Neuron (in vitro differentiated cells): ENCODE data around the gene GLI2.

Experiments used
- H2AFZ ChIP-seq: one replicate; pipeline ENCODE4 v1.6.1; 2013; ENCODE audit warnings: low read depth, mild to moderate bottlenecking, inconsistent platforms, low read length, moderate library complexity
- H3K27me3 ChIP-seq: one replicate; pipeline ENCODE4 v1.6.1; 2013; ENCODE audit warnings: low read length; ENCODE audit not compliant: insufficient read depth
- H3K36me3 ChIP-seq: one replicate; pipeline ENCODE4 v1.6.1; 2013; ENCODE audit warnings: low read length; ENCODE audit not compliant: insufficient read depth
- H3K4me1 ChIP-seq: one replicate; pipeline ENCODE4 v1.6.1; 2013; ENCODE audit warnings: low read length; ENCODE audit not compliant: insufficient read depth
- H3K4me3 ChIP-seq: 2 replicates; pipeline ENCODE4 v1.5.1; 2013; ENCODE audit warnings: mild to moderate bottlenecking, low read length, moderate library complexity
- H3K9me3 ChIP-seq: one replicate; pipeline ENCODE4 v1.6.1; 2013; ENCODE audit warnings: low read length

Gene GLI2

DNA sequence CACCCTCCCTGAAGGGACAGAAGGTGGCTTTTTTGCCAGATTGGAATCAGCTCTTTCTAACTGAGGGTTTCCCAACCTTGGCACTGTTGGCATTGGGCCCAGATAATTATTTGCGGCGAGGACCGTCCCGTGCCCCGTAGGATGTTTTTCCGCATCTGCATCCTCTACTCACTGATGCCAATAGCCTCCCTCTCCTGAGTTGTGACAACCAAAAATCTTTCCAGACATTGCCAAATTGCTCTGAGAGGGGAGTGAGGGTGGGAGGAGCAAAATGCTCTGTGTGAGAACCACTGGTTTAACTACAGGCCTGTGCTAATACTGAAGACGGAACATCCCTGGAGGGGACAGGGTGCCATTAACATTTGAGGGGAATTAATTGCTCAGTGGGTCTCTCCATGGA, 33.6 kb upstream of the GLI2 start:
- H3K27me3 ChIP-seq, result peaks cover 4% of the 10 kb centered on the region
- H3K4me3 ChIP-seq, result no peak overlapping the region
- H3K4me1 ChIP-seq, result no peaks in the 10 kb centered on the region
- peaks cover 2% of the 10 kb centered on the region for H3K9me3 ChIP-seq
- H2AFZ ChIP-seq, result no peak overlapping the region
- no peaks in the 10 kb centered on the region for H3K36me3 ChIP-seq

DNA sequence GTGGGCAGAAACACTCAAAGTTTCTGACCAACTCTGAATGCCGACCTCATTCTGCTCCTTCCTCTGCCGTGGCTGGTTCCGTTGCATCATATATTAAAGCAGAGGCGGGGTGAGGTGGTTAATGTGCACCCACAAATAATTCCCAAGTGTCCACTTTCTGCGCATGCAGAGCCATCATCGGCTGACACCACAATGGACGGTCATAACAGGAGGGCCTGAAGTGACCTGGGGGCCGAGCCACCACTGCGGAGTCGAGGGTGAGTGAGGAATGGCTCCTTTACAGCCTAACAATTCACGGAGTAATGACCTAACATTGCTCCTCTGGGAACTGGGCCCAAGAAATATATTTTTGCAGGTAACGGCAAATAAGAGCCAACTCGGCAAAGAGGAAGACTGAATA, 32.9 kb upstream of the GLI2 start:
- Histone ChIP-seq H2AFZ (no peak overlapping the region), H3K9me3 (peaks cover 2% of the 10 kb centered on the region), H3K4me1 (no peaks in the 10 kb centered on the region), H3K4me3 (no peak overlapping the region), H3K36me3 (no peaks in the 10 kb centered on the region), H3K27me3 (peaks cover 6% of the 10 kb centered on the region)

DNA sequence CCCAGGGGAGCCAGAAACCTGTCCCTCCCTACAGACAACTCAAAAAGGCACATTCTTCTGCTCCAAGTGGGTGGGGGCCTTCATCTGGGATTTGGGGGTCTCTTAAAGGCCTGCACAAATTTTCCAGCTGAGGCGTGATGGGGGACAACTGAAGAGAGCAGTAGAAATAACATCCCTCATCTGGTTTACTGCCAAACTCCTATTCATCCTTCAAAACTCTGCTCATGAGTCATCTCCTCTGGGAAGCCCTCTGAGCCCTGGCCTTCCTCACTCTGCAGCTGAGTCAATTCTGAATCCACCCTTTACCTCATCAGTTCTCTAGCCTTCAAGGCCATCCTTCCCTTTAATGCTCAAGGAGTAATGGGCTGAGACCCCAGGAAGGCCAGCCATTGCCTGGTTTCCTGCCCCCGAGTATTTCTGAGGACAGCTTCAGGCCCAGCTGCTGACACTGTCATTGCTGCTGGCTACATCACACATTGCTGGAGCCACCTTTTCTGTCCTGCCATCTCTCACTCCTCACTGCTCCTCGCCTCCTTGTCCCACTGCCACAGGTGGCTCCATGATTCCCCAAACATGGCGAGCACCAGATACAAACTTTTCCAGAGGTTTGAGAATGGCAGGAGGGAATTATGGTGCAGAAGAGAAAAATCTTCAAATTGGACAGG, 32.2 kb upstream of the GLI2 start:
- Histone ChIP-seq H3K4me3 (no peak overlapping the region), H3K27me3 (peaks cover 6% of the 10 kb centered on the region), H3K9me3 (peaks cover 2% of the 10 kb centered on the region), H3K36me3 (no peaks in the 10 kb centered on the region), H2AFZ (no peak overlapping the region), H3K4me1 (no peaks in the 10 kb centered on the region)

- Histone ChIP-seq H3K4me1 (peaks cover 4% of the 10 kb centered on the region), H3K36me3 (no peaks in the 10 kb centered on the region), H3K4me3 (no peak overlapping the region), H3K27me3 (peaks cover 6% of the 10 kb centered on the region), H2AFZ (no peak overlapping the region), H3K9me3 (no peaks in the 10 kb centered on the region)
Observed at GRCh38 chr2:120704696-120705095, 31.0 kb upstream of the GLI2 start.

DNA sequence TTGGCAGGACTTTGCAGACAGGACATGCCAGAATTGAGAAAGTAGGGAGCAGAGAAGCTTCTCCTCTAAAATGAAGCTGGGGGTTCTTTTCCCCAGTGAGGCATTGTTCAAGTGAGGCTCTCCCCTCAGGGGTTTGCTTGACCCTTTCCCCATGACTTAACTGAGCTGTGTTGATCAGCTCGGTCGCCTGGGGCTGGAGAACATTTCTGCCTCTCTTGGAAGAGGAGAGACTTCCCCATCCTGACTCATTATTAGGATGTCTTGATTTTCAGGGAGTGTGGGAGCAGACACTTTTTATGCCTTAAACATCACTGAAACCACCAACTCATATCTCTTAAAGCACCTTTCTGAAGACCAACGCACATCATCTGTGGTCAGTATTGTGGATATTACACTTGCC, 27.9 kb upstream of the GLI2 start:
- H3K36me3 ChIP-seq, result no peaks in the 10 kb centered on the region
- no peak overlapping the region for H2AFZ ChIP-seq
- H3K4me3 ChIP-seq, result no peak overlapping the region
- H3K9me3 ChIP-seq, result no peaks in the 10 kb centered on the region
- peaks cover 12% of the 10 kb centered on the region for H3K4me1 ChIP-seq
- peaks cover 6% of the 10 kb centered on the region for H3K27me3 ChIP-seq

DNA sequence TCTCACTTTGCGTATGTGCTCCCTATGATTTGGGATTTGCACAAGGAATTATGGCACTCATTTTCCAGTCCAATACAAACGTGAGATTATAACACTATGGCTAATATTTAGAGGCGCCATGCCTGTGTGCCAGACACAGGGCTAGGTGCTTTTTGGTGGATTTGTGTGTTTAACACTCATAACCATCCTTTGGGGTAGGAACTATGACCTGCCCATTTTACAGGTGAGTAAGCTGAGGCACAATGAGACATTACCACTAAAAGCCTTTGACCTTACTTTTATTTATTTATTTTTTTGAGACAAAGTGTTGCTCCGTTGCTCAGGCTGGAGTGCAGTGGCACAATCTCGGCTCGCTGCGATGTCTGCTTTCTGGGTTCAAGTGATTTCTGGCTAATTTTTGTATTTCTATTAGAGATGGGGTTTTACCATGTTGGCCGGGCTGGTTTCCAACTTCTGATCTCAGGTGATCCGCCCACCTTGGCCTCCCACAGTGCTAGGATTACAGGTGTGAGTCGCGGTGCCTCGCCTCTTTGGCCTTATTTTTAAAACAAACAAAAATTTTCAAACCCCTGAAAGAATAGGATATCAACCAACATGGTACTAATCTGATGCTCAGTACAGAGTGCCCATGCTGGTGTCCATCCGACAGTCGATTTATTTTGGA, 26.6 kb upstream of the GLI2 start:
- Histone ChIP-seq H3K27me3 (peaks cover 6% of the 10 kb centered on the region), H3K4me1 (peaks cover 12% of the 10 kb centered on the region)

GRCh38 chr2:120709608-120710041, 26.0 kb upstream of the GLI2 start:
- Histone ChIP-seq H3K9me3 (no peaks in the 10 kb centered on the region), H3K4me3 (no peak overlapping the region), H3K36me3 (no peaks in the 10 kb centered on the region), H3K27me3 (peaks cover 6% of the 10 kb centered on the region), H2AFZ (no peak overlapping the region), H3K4me1 (peaks cover 12% of the 10 kb centered on the region)

More for the DNA sequence above, 26.6 kb upstream of the GLI2 start:
- Histone ChIP-seq H2AFZ (no peak overlapping the region), H3K9me3 (no peaks in the 10 kb centered on the region), H3K4me3 (no peak overlapping the region), H3K36me3 (no peaks in the 10 kb centered on the region)

DNA sequence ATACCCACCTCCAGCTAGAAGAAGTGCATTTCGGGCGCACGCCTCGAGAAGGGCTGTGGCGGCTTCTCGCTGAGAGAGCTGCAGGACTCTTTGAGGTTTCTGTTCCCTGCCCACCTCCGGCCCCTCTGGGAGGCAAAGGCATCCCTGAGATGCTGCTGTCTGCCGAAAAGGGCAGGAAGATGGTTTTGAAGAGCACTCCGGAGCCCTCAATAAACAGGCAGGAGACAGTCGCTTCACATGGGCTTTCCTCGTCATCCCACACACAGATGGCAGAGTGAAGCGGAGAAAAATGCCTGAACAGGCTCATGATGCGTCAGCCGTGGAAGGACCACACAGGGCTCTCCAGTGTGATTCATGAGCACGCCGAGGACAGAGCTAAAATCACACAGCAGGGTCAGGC, 25.4 kb upstream of the GLI2 start:
- Histone ChIP-seq H3K36me3 (no peaks in the 10 kb centered on the region), H3K4me3 (no peak overlapping the region), H3K4me1 (peaks cover 12% of the 10 kb centered on the region), H2AFZ (no peak overlapping the region), H3K27me3 (peaks cover 6% of the 10 kb centered on the region), H3K9me3 (no peaks in the 10 kb centered on the region)

DNA sequence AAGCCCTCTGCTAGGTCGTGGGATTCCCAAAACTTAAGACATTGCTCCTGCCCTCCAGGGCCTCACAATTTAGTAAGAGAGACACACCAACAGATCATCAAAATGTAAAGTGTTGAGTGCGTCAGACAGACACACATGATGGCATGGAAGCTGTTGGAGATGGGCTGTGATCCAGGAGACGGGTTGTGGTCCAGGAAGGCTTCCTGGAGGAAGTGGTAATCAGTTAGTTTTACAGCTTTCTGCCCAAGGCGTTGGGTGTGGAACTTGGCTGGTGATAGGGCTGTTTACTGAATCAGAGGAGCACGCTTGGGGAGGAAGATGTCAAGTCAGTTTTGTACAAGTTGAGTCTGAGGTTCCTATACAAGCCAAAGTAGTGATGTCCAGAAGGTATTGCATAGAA, 24.0 kb upstream of the GLI2 start:
- Histone ChIP-seq H3K4me3 (no peak overlapping the region), H3K4me1 (peaks cover 12% of the 10 kb centered on the region), H3K27me3 (peaks cover 11% of the 10 kb centered on the region), H3K36me3 (no peaks in the 10 kb centered on the region), H2AFZ (no peak overlapping the region), H3K9me3 (no peaks in the 10 kb centered on the region)

DNA sequence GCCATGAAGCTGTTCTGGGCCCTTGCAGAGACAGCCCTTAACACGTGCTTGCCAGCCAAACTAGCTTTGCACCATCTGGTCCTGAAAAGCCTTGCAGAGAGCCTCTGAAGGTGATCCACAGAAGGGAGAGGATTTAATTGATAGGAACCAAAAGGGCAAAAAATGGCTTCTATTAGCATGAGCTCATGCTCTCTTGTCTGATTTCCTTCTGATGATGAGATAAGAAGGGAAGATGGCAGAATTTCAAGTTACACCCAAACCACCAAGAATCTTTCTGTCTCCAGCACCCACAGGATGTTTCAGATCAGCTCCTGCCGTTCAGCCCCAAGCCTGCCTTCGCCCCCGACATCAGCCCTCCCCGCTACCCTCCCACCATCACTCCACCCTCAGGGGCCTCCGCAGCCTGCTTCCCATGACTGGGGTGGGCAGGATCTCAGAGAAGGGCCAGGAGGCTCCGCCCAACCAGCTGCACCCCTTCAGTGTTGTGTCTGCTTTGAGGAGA, 23.4 kb upstream of the GLI2 start:
- H2AFZ ChIP-seq, result no peak overlapping the region
- H3K27me3 ChIP-seq, result peaks cover 10% of the 10 kb centered on the region
- no peak overlapping the region for H3K4me3 ChIP-seq
- H3K36me3 ChIP-seq, result no peaks in the 10 kb centered on the region
- no peaks in the 10 kb centered on the region for H3K9me3 ChIP-seq
- peaks cover 12% of the 10 kb centered on the region for H3K4me1 ChIP-seq

- no peak overlapping the region for H3K4me3 ChIP-seq
- no peaks in the 10 kb centered on the region for H3K9me3 ChIP-seq
- H2AFZ ChIP-seq, result no peak overlapping the region
- H3K36me3 ChIP-seq, result no peaks in the 10 kb centered on the region
- peaks cover 2% of the 10 kb centered on the region for H3K4me1 ChIP-seq
- H3K27me3 ChIP-seq, result peaks cover 10% of the 10 kb centered on the region
Observed at GRCh38 chr2:120715353-120715752, 20.3 kb upstream of the GLI2 start.

DNA sequence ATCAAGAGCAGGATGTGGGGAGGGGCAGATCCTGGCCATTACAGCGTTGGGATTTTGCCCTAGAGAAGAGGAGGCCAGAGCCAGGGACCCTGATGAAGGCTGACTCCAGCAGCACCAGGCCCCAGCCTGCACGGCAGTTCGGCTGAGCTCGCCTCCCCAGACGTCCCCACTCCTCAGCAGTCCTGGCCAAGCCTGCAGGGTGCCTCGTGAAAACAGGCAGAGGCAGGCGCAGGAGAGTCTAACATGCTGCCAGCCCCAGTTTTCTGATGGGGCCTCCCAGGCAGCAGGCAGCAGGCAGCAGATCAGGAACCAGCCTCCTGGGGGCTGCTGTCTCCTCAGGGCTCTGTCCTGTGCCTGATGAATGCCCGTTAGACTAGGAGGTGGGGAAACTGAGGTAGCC, 19.7 kb upstream of the GLI2 start:
- Histone ChIP-seq H2AFZ (no peak overlapping the region), H3K27me3 (peaks cover 10% of the 10 kb centered on the region), H3K9me3 (no peaks in the 10 kb centered on the region), H3K36me3 (no peaks in the 10 kb centered on the region), H3K4me1 (peaks cover 2% of the 10 kb centered on the region), H3K4me3 (no peak overlapping the region)

DNA sequence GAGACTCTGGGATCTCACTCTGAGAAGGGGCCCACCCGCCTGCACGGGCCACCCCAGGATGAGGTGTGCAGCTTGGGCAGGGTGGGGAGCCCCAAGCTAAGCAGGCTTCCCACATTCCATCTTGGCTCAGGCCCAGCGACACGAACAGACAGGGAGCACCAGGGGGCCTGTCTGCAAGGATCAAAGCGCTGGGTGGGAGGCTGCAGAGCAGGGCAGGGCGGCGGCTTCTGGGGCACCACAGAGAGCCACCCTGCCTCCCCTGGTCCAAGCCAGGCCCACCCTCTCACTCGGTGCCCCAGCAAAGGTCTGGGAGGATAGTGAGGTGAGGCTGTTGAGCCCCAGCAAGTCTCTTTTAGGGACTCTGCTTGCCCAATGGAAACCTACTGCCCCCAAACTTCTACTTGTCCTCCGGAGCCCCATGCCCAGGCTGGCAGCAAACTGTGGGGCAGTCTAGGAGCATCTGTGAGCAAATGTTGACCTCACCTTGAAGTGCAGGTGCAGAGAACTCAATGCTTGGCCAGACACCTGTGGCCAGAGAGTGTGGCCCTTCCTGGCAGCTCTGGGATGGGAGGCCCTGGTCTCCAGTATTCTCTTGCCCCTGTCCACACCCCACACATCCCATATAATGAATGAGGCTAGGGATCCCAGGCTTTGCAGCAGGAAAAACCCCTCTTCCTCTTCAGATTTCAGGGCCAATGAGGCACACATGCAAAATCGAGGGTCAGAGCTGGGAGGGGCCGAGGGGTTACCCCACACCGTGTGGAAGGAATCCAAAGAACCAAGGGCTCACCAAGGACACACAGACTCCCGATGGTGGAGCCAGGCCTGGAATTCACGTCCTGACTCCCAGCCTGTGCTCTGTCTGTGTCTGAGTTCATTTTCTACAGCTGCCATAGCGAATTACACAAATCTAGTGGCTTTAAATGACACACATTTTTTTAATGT, 18.8 kb upstream of the GLI2 start:
- Histone ChIP-seq H3K27me3 (peaks cover 10% of the 10 kb centered on the region), H3K36me3 (no peaks in the 10 kb centered on the region), H3K4me1 (peaks cover 2% of the 10 kb centered on the region), H2AFZ (no peak overlapping the region), H3K4me3 (no peak overlapping the region), H3K9me3 (no peaks in the 10 kb centered on the region)
